ENCODE data around the gene C10orf105. TPM values are rescaled to one million over a fixed set of nuclear protein-coding genes. Genes with fewer than 3 reads are reported as not detected.

Gene C10orf105
- total RNA-seq, 2 donors from 2014 or later: 0.08 TPM; not detected in 1

- DNase-seq: no peak
- no peak for ATAC-seq
- intact Hi-C loops (cut with DNase I, micrococcal nuclease): no loop called here
Observed at GRCh38 chr10:71675295-71675970, 44.1 kb downstream of the C10orf105 start.

DNA sequence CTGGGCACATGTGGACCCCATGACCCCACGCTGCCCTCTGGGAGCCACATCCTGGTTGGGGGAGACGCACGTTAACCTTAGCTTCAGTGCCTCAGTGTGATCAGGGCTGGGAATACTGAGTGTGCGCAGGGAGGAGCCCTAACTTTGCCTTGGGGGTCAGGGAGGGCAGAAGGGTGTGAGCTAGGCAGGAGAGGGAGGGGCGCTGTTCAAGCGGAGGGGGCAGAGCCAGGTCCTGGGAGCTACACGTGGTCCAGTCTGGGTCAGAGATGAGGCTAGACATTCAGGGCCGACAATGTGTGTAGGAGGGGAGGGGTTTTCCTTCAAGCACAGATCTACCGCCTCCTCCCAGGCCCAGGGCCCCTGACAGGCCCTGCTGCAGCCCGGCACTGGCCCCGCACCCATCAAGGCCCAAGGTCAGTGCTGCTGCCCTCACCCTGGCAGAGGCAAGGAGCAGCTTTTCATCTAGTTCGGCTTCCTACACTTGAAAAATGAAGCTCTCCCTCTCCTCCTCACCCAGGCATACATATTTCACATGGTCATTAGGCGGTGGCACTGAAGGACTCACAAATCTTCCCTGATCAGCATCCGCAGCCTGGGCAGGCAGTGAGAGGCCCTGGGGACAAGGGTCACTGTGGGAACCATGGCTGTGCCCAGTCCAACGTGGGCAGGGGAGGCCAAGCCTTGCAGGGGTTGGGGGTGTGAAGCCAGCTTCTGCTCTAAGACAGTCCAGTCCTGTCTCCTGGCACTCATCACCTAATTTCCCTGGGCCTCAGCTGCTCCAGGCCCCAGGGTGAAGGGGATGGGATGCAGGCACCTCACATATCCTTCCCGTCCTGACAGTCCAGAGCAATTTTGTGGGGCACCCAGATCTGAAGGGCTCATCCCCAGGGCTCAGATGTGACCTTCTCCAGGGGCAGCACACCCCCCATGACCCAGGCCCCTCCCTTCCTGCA, 47.3 kb downstream of the C10orf105 start:
- DNase-seq (no peak), ATAC-seq (no peak)
- intact Hi-C loops (cut with DNase I, micrococcal nuclease): no loop called here

DNA sequence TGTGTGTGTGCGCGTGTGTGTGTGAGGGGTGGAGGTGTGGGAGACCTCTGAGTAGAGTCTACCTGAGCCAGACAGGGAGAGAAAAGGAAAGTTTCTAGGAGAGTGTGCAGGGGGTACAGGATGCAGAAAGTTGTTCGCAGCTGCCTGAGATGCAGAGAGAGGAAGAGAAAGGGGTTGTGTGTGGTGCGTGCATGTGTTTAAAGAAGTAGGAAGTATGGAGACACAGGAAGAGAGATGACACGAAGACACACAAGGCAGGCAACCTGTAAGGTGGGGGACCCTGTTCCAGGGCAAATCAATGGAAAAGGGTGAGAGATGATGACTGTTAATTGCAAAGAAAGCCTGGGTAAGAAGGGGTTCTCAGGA, 52.2 kb downstream of the C10orf105 start:
- intact Hi-C loops (cut with DNase I, micrococcal nuclease): no loop called here
- DNase-seq (no peak), ATAC-seq (no peak)

DNA sequence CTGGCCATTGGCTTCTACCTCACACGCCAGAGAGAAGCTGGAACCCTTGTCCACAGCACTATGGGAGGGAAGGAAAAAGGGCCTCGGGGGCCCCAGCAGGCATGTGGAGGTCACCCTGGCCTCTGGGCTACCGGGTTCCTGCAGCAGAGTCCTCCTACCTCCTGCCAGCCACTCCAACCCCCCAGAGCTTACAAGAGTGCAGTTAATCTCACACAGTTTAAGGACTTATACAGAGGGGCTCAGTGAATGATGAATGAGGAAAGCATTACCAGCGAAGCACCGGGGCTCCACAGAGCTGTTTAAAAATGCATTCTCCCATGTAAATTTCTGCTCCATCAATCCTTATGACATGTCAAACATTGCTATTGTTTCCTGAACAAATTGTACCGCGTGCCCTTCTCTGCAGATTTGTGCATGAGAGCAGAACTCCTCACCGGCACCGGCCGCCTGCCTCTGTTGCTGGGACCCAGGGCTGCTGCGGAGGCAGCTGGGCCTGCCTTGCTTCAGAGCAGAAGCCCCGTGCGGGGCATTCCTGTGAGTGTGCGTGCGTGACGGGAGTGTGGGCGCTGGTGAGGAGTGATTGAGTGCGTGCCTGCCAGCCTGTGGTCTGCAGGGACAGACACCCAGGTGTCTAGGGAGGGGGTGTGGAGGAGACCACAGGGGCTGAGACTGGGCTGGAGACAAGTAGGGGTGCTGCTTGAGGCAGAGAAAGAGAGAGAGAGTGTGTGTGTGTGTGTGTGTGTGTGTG, 52.8 kb downstream of the C10orf105 start:
- DNase-seq (no peak), ATAC-seq (no peak)
- intact Hi-C loops (cut with DNase I, micrococcal nuclease): no loop called here

DNA sequence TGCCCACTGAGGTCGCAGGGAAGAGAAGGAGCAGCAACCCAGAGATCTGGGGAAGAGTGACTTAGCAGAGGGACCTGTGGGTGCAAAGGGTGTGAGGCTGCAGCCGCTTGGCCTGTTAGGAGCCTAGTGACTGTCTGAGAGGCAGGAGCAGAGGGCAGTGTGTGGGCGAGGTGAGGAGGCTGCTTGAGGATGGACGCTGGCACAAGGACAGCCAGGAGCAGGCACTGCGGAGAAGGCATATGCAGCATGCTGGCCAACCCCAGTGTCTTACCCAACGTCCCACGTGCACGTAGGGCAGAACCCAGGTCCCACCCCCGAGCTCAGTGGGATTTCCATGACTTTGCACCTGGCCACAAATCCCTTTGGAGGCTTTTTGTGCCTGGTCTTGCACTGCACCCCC, 54.1 kb downstream of the C10orf105 start:
- DNase-seq: no peak
- ATAC-seq: no peak
- intact Hi-C loops (cut with DNase I, micrococcal nuclease): no loop called here

GRCh38 chr10:71664585-71664984, 55.0 kb downstream of the C10orf105 start:
- intact Hi-C loops (cut with DNase I, micrococcal nuclease): no loop called here
- DNase-seq: no peak
- ATAC-seq: no peak

- ATAC-seq (peak; percentile 76), DNase-seq (peak in 1 of 2 donors; percentile 50)
- intact Hi-C loops (cut with DNase I, micrococcal nuclease): no loop called here
Observed at GRCh38 chr10:71663311-71663710, 56.3 kb downstream of the C10orf105 start.

DNA sequence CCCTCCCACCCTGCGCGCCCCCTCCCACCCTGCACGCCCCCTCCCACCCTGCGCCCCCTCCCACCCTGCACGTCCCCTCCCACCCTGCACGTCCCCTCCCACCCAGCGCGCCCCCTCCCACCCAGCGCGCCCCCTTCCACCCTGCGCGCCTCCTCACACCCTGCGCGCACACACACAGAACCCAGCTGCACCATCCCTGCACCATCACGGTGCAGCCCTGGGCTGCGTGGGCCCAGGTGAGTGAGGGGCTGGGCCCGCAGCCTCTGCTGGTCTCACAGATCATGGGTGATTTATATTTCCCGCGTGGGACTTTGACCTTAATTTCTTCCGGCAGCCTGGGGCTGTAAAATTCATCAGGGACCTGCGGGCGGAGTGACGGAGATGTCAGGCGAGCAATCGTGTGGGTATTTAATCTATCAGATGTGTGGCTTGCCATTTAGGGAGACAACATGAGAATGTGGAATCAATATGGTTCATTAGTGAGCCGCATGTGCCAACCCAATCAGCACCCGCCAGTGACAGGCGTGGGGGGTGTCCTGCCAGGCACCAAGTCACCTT, 57.7 kb downstream of the C10orf105 start:
- peak in 1 of 2 donors; percentile 31 for DNase-seq
- intact Hi-C loops (cut with DNase I, micrococcal nuclease): no loop called here
- ATAC-seq: peak; percentile 56

Other genes with a start within 250 kb of the C10orf105 start
- 10 to 100 TPM; 50.5 to 76.7 TPM for gene VSIR, start 53.7 kb upstream of the C10orf105 start, total RNA-seq
- 100 to 1,000 TPM; 517 to 807 TPM for gene PSAP, start 131.5 kb upstream of the C10orf105 start, total RNA-seq
- gene CHST3, start 244.6 kb upstream of the C10orf105 start, total RNA-seq: 1 to 10 TPM; 1.1 to 2.7 TPM

All from left colon (tissue), 2 donors.